SK-N-SH treated with all-trans-retinoic acid at 6 μM for 48 hours (cell line): ENCODE data around the gene SCAMP5.

ENCODE experiments used
- ATAC-seq: fragments of 200-7000 bp; cut with Tn5 transposase; 3 replicates; pipeline ENCODE4 v1.9.1; 2020; ENCODE audit warnings: mild to moderate bottlenecking, moderate library complexity
- ARNTL ChIP-seq: fragments of 450-650 bp; formaldehyde crosslinking; IDR thresholded peaks from 2 replicates; pipeline ENCODE4 v1.5.0; 2020; ENCODE audit warnings: low read depth, mild to moderate bottlenecking, moderate library complexity, borderline replicate concordance
- BACH2 ChIP-seq: fragments of 250-450 bp; sonication (Bioruptor Pico); IDR thresholded peaks from 2 replicates; pipeline ENCODE4 v1.9.0; 2021; ENCODE audit warnings: mild to moderate bottlenecking, borderline replicate concordance
- CREB5 ChIP-seq: fragments of 250-450 bp; sonication (Bioruptor Pico); IDR thresholded peaks from 2 replicates; pipeline ENCODE4 v1.5.1; 2020; ENCODE audit warnings: low read depth, mild to moderate bottlenecking, moderate library complexity
- CSDC2 ChIP-seq: fragments of 250-450 bp; sonication (Bioruptor Pico); IDR thresholded peaks from 2 replicates; pipeline ENCODE4 v1.5.0; 2020; ENCODE audit warnings: mild to moderate bottlenecking, moderate library complexity
- CSRNP3 ChIP-seq: fragments of 250-450 bp; sonication (Bioruptor Pico); IDR thresholded peaks from 2 replicates; pipeline ENCODE4 v1.5.1; 2021; ENCODE audit warnings: mild to moderate bottlenecking, moderate library complexity
- ISL1 ChIP-seq: fragments of 250-450 bp; sonication (Bioruptor Pico); IDR thresholded peaks from 2 replicates; pipeline ENCODE4 v2.1.2; 2022; ENCODE audit warnings: mild to moderate bottlenecking, moderate library complexity
- OSR1 ChIP-seq: fragments of 250-450 bp; sonication (Bioruptor Pico); IDR thresholded peaks from 2 replicates; pipeline ENCODE4 v1.8.0; 2022; ENCODE audit warnings: moderate library complexity, mild to moderate bottlenecking, inconsistent platforms
- POU6F1 ChIP-seq: fragments of 250-450 bp; sonication (Bioruptor Pico); IDR thresholded peaks from 2 replicates; pipeline ENCODE4 v1.8.0; 2021; ENCODE audit warnings: low read depth, mild to moderate bottlenecking, moderate library complexity, borderline replicate concordance
- PPARA ChIP-seq: fragments of 250-450 bp; sonication (Bioruptor Pico); IDR thresholded peaks from 2 replicates; pipeline ENCODE4 v1.5.0; 2020; ENCODE audit warnings: mild to moderate bottlenecking, borderline replicate concordance
- RARB ChIP-seq: fragments of 250-450 bp; sonication (Bioruptor Pico); IDR thresholded peaks from 2 replicates; pipeline ENCODE4 v1.8.0; 2021; ENCODE audit warnings: mild to moderate bottlenecking, moderate library complexity
- SNAI2 ChIP-seq: fragments of 250-450 bp; sonication (Bioruptor Pico); IDR thresholded peaks from 2 replicates; pipeline ENCODE4 v1.5.0; 2020; ENCODE audit warnings: mild to moderate bottlenecking, moderate library complexity
- TOX ChIP-seq: fragments of 250-450 bp; sonication (Bioruptor Pico); IDR thresholded peaks from 2 replicates; pipeline ENCODE4 v1.8.0; 2021; ENCODE audit warnings: mild to moderate bottlenecking, moderate library complexity, borderline replicate concordance
- TSHZ2 ChIP-seq: fragments of 250-450 bp; sonication (Bioruptor Pico); IDR thresholded peaks from 2 replicates; pipeline ENCODE4 v1.5.0; 2020; ENCODE audit warnings: mild to moderate bottlenecking, moderate library complexity
- ZFP3 ChIP-seq: fragments of 250-450 bp; sonication (Bioruptor Pico); IDR thresholded peaks from 2 replicates; pipeline ENCODE4 v1.5.0; 2020; ENCODE audit warnings: mild to moderate bottlenecking, moderate library complexity
- ZFP30 ChIP-seq: fragments of 450-650 bp; formaldehyde crosslinking; IDR thresholded peaks from 2 replicates; pipeline ENCODE4 v1.5.0; 2022; ENCODE audit warnings: mild to moderate bottlenecking, moderate library complexity
- ZNF565 ChIP-seq: fragments of 450-650 bp; formaldehyde crosslinking; conservative IDR thresholded peaks from 2 replicates; pipeline ENCODE4 v1.5.0; 2020; ENCODE audit warnings: low read depth, mild to moderate bottlenecking, moderate library complexity
- ZNF70 ChIP-seq: fragments of 450-650 bp; formaldehyde crosslinking; IDR thresholded peaks from 2 replicates; pipeline ENCODE4 v1.5.0; 2020; ENCODE audit warnings: mild to moderate bottlenecking, moderate library complexity
- ZNF8 ChIP-seq: fragments of 450-650 bp; formaldehyde crosslinking; IDR thresholded peaks from 2 replicates; pipeline ENCODE4 v1.5.0; 2020; ENCODE audit warnings: mild to moderate bottlenecking, moderate library complexity

SCAMP5 gene

GRCh38 chr15:74997543-74997942, 2.2 kb downstream of the SCAMP5 start:
- TF ChIP-seq TSHZ2 (no peak), ZNF70 (CRISPR knock-in tag) (no peak), PPARA (CRISPR knock-in tag) (no peak), SNAI2 (CRISPR knock-in tag) (no peak), ZFP3 (CRISPR knock-in tag) (no peak), POU6F1 (CRISPR knock-in tag) (no peak), BACH2 (CRISPR knock-in tag) (no peak), TOX (CRISPR knock-in tag) (no peak), ZNF565 (no peak), CREB5 (CRISPR knock-in tag) (no peak), ZNF8 (CRISPR knock-in tag) (no peak), ISL1 (CRISPR knock-in tag) (no peak)
- no peak for ATAC-seq

GRCh38 chr15:75001310-75001709, 5.9 kb downstream of the SCAMP5 start:
- ATAC-seq: no peak
- no peak for TF ChIP-seq ARNTL (CRISPR knock-in tag)
- no peak for TF ChIP-seq TSHZ2
- no peak for TF ChIP-seq ZNF70 (CRISPR knock-in tag)
- no peak for TF ChIP-seq ZFP3 (CRISPR knock-in tag)
- no peak for TF ChIP-seq CSRNP3
- no peak for TF ChIP-seq SNAI2 (CRISPR knock-in tag)
- no peak for TF ChIP-seq ZNF565
- TF ChIP-seq CREB5 (CRISPR knock-in tag): no peak
- no peak for TF ChIP-seq ZNF8 (CRISPR knock-in tag)
- no peak for TF ChIP-seq OSR1 (CRISPR knock-in tag)
- no peak for TF ChIP-seq ISL1 (CRISPR knock-in tag)
- TF ChIP-seq CSDC2 (CRISPR knock-in tag): no peak
- no peak for TF ChIP-seq RARB (CRISPR knock-in tag)

- ATAC-seq: no peak
- TF ChIP-seq ZFP30 (CRISPR knock-in tag): no peak
- TF ChIP-seq TSHZ2: no peak
- TF ChIP-seq SNAI2 (CRISPR knock-in tag): no peak
These were observed 7.0 kb downstream of the SCAMP5 start for GRCh38 chr15:75002398-75002797.
